Vagina (tissue), 2 donors: ENCODE data around the gene USH1G.
"Not testable (repeated sequence)": the region's sequence is repeated elsewhere in the genome, so short reads cannot be mapped to it uniquely, and the experiment has no call there.

Source experiments
- POLR2A ChIP-seq, 2 donors: fragments of 450-650 bp; IDR thresholded peaks; one replicate each; pipeline ENCODE4 v1.6.1; 2017; ENCODE audit warnings: antibody characterized with exemption in 2 of 2, mild to moderate bottlenecking in 2 of 2, moderate library complexity in 2 of 2
- POLR2AphosphoS5 ChIP-seq, 2 donors: sonication (generic); formaldehyde crosslinking; IDR thresholded peaks; one replicate each; pipeline ENCODE4 v1.9.0; 2017; ENCODE audit warnings: antibody characterized with exemption in 2 of 2, mild to moderate bottlenecking in 2 of 2, low read depth in 1 of 2; ENCODE audit not compliant: insufficient read depth in 1 of 2
- TF ChIP-seq, protein P1 (sequence below), 3 experiments: fragments of 450-650 bp in 2 of 3; fragments of 200-600 bp in 1 of 3; sonication (generic) in 1 of 3; IDR thresholded peaks; one replicate each; pipeline ENCODE4 v1.5.1; 2017 to 2019; ENCODE audit warnings: antibody characterized with exemption in 3 of 3, mild to moderate bottlenecking in 2 of 3, moderate library complexity in 2 of 3

DNA sequence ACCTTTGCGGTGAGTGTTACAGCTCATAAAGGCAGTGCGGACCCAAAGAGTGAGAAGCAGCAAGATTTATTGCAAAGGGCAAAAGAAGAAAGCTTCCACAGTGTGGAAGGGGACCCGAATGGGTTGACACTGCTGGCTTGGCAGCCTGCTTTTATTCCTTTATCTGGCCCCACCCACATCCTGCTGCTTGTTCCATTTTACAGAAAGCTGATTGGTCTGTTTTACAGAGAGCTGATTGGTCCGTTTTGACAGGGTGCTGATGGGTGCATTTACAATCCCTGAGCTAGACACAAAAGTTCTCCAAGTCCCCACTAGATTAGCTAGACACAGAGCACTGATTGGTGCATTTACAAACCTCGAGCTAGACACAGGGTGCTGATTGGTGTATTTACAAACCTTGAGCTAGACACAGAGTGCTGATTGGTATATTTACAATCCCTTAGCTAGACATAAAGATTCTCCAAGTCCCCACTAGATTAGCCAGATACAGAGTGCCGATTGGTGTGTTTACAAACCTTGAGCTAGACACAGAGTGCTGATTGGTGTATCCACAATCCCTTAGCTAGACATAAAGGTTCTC is 16.8 kb downstream of the USH1G start:
- TF ChIP-seq, protein P1, sequence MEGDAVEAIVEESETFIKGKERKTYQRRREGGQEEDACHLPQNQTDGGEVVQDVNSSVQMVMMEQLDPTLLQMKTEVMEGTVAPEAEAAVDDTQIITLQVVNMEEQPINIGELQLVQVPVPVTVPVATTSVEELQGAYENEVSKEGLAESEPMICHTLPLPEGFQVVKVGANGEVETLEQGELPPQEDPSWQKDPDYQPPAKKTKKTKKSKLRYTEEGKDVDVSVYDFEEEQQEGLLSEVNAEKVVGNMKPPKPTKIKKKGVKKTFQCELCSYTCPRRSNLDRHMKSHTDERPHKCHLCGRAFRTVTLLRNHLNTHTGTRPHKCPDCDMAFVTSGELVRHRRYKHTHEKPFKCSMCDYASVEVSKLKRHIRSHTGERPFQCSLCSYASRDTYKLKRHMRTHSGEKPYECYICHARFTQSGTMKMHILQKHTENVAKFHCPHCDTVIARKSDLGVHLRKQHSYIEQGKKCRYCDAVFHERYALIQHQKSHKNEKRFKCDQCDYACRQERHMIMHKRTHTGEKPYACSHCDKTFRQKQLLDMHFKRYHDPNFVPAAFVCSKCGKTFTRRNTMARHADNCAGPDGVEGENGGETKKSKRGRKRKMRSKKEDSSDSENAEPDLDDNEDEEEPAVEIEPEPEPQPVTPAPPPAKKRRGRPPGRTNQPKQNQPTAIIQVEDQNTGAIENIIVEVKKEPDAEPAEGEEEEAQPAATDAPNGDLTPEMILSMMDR (IDR thresholded peaks at IDR 0.05), result not testable (repeated sequence)
- TF ChIP-seq POLR2A (IDR thresholded peaks at IDR 0.05); POLR2AphosphoS5 (IDR thresholded peaks at IDR 0.05; ENCODE audit: insufficient read depth in 1 of 2, low read depth in 1 of 2): not testable (repeated sequence)
